ENCODE data around the gene DOK7.

The DOK7 gene

GRCh38 chr4:3485011-3485791, 22.1 kb downstream of the DOK7 start:
- no peak for DNase-seq (ENCODE audit: extremely low read depth in 1 of 2, low read depth in 1 of 2)

GRCh38 chr4:3485886-3486540, 22.9 kb downstream of the DOK7 start:
- no peak for DNase-seq (ENCODE audit: extremely low read depth in 1 of 2, low read depth in 1 of 2)

GRCh38 chr4:3486541-3487540, 23.7 kb downstream of the DOK7 start:
- no peak for DNase-seq (ENCODE audit: extremely low read depth in 1 of 2, low read depth in 1 of 2)

- DNase-seq (ENCODE audit: extremely low read depth in 1 of 2, low read depth in 1 of 2), result no peak
Measured at GRCh38 chr4:3487861-3488260, 24.8 kb downstream of the DOK7 start.

- no peak for DNase-seq (ENCODE audit: extremely low read depth in 1 of 2, low read depth in 1 of 2)
Measured at GRCh38 chr4:3488820-3489219, 25.7 kb downstream of the DOK7 start.

- no peak for DNase-seq (ENCODE audit: extremely low read depth in 1 of 2, low read depth in 1 of 2)
Measured at GRCh38 chr4:3489451-3489962, 26.4 kb downstream of the DOK7 start.

- DNase-seq (ENCODE audit: extremely low read depth in 1 of 2, low read depth in 1 of 2), result no peak
Measured at GRCh38 chr4:3491681-3492405, 28.7 kb downstream of the DOK7 start.

- no peak for DNase-seq (ENCODE audit: extremely low read depth in 1 of 2, low read depth in 1 of 2)
Measured at GRCh38 chr4:3492741-3493719, 29.9 kb downstream of the DOK7 start.

- DNase-seq (ENCODE audit: extremely low read depth in 1 of 2, low read depth in 1 of 2), result no peak
Measured at GRCh38 chr4:3493720-3494461, 30.8 kb downstream of the DOK7 start.

- DNase-seq (ENCODE audit: extremely low read depth in 1 of 2, low read depth in 1 of 2), result no peak
Measured at GRCh38 chr4:3494462-3494871, 31.4 kb downstream of the DOK7 start.

- DNase-seq (ENCODE audit: extremely low read depth in 1 of 2, low read depth in 1 of 2), result no peak
Measured at GRCh38 chr4:3495204-3495975, 32.3 kb downstream of the DOK7 start.

- DNase-seq (ENCODE audit: extremely low read depth in 1 of 2, low read depth in 1 of 2), result no peak
Measured at GRCh38 chr4:3496021-3496420, 32.9 kb downstream of the DOK7 start.

- DNase-seq (ENCODE audit: extremely low read depth in 1 of 2, low read depth in 1 of 2), result no peak
Measured at GRCh38 chr4:3497095-3497494, 34.0 kb downstream of the DOK7 start.

- DNase-seq (ENCODE audit: extremely low read depth in 1 of 2, low read depth in 1 of 2), result no peak
Measured at GRCh38 chr4:3497523-3498389, 34.6 kb downstream of the DOK7 start.

GRCh38 chr4:3498407-3498806, 35.3 kb downstream of the DOK7 start:
- no peak for DNase-seq (ENCODE audit: extremely low read depth in 1 of 2, low read depth in 1 of 2)

- DNase-seq (ENCODE audit: extremely low read depth in 1 of 2, low read depth in 1 of 2), result no peak
Measured at GRCh38 chr4:3498901-3499510, 35.9 kb downstream of the DOK7 start.
